ENCODE data around the gene SBSN. TPM values are rescaled to one million over a fixed set of nuclear protein-coding genes. Genes with fewer than 3 reads are reported as not detected.

Gene SBSN
- total RNA-seq, 1 donor from 2014 or later = 0.30 TPM

DNA sequence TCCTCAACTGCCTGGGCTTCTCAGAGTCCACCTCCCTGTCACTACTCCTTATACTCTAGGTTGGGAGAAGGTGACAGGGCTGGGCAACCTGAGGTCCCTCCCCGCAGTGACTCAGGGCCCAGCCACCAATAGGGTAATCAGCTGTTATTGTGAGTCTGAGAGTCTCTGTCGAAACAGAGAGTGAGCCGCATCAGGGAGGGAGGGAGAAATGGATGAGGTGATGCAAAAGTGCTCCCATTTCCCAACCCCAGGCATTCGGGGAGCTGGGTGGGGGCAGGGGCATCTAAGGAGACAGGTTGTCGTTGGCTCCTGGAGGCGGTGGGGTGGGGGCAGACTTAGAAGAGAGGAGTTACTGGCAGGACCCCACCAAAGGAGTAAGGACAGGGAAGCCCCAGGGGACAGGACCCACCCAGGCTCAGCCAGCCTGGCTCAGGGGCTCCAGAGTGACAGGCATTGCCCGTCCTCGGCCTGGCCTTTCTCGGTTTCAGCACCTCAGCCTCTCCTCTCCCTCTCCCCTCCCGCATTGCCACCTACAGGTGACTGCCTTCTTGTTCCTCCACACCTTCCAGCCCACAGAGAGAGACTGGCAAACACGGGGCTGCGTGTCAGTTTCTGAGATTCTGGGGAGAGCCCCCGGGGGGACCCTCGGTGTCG lies 14.4 kb downstream of the SBSN start, which contains the start of gene DMKN:
Gene DMKN, minus strand, starts transcription at position 22 of the 654 bp plus-strand sequence. CDS start 174 bp downstream, outside the sequence.
- Mint-ChIP-seq H3K4me3 (ENCODE audit: unreplicated experiment) (no peak within 1 kb of the TSS), H3K4me1 (ENCODE audit: low read depth) (peaks cover 27% of the 10 kb centered on the region), H3K27me3 (ENCODE audit: low read depth) (peaks cover 34% of the 10 kb centered on the region), H3K36me3 (ENCODE audit: low read depth) (no peaks in the 10 kb centered on the region), H3K9me3 (ENCODE audit: low read depth) (no peaks in the 10 kb centered on the region), H3K27ac (ENCODE audit: unreplicated experiment) (no peak within 1 kb of the TSS)
- DNase-seq (ENCODE audit: low spot score) = no peak
- TF ChIP-seq, protein P1, sequence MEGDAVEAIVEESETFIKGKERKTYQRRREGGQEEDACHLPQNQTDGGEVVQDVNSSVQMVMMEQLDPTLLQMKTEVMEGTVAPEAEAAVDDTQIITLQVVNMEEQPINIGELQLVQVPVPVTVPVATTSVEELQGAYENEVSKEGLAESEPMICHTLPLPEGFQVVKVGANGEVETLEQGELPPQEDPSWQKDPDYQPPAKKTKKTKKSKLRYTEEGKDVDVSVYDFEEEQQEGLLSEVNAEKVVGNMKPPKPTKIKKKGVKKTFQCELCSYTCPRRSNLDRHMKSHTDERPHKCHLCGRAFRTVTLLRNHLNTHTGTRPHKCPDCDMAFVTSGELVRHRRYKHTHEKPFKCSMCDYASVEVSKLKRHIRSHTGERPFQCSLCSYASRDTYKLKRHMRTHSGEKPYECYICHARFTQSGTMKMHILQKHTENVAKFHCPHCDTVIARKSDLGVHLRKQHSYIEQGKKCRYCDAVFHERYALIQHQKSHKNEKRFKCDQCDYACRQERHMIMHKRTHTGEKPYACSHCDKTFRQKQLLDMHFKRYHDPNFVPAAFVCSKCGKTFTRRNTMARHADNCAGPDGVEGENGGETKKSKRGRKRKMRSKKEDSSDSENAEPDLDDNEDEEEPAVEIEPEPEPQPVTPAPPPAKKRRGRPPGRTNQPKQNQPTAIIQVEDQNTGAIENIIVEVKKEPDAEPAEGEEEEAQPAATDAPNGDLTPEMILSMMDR (IDR thresholded peaks at IDR 0.05) = no peak

DNA sequence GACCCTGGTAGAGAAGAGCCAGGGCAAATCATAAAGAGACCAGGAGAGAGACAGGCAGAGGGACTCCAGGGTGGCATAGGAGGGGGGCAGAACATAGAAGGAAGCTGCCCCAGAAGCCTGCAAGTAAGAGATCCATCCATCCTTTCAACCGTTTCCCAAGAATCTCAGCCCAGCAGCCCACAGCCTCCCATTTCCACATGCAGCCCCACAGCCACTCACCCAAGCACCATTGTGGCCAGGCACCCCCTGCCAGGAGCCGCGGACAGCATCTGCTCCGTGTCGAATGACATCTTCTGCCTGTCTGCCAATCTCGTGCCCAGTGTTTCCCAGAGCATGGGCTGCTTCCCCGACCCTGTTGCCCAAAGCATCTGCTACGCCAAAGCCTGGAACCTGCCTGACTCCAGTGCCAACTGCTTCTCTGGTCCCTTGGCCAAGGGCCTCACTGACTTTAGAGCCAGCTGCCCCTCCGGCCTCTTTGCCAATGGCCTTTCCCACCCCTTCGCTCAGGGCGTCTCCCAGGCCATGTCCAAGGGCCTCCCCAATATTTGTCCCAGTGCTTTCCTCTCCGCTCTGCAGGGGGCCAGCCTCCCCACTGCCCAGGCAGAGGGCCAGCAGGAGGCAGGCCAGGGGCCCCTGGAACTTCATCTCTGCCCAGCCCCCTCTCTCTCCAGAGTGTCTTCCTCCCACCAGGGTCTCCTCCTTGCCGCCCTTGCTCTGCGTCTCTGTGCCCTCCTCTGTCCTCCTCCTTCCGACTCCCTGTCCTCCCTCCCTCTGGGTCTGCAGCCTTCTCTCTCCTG lies 15.1 kb downstream of the SBSN start:
- Mint-ChIP-seq H3K4me1 (ENCODE audit: low read depth) (peaks cover 20% of the 10 kb centered on the region), H3K4me3 (ENCODE audit: unreplicated experiment) (no peak overlapping the region), H3K27me3 (ENCODE audit: low read depth) (peaks cover 41% of the 10 kb centered on the region), H3K27ac (ENCODE audit: unreplicated experiment) (no peak overlapping the region), H3K36me3 (ENCODE audit: low read depth) (no peaks in the 10 kb centered on the region), H3K9me3 (ENCODE audit: low read depth) (no peaks in the 10 kb centered on the region)
- no peak for DNase-seq (ENCODE audit: low spot score)
- TF ChIP-seq, protein P1 (IDR thresholded peaks at IDR 0.05) = no peak

DNA sequence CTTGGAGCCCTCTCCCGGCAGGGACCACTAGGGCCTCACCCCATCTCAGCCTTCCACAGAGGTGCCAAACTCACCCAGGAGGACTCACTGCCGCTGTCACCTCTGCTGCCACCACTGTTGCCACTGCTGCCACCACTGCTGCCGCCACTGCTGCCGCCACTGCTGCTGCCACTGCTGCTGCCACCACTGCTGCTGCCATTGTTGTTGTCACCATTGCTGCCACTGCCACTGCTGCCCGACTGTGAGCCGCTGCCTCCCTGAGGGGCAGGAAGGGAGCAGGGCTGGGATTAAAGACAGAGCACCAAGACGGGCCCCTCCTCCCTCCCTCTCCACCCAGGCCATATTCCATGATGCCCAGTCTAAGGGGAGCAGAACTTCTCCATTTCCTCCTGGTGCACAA lies 16.8 kb downstream of the SBSN start:
- H3K4me1 Mint-ChIP-seq (ENCODE audit: low read depth) = peaks cover 17% of the 10 kb centered on the region
- H3K27ac Mint-ChIP-seq (ENCODE audit: unreplicated experiment) = no peak overlapping the region
- TF ChIP-seq, protein P1 (IDR thresholded peaks at IDR 0.05) = no peak
- no peak overlapping the region for H3K4me3 Mint-ChIP-seq (ENCODE audit: unreplicated experiment)
- H3K36me3 Mint-ChIP-seq (ENCODE audit: low read depth) = no peaks in the 10 kb centered on the region
- no peak for DNase-seq (ENCODE audit: low spot score)
- H3K27me3 Mint-ChIP-seq (ENCODE audit: low read depth) = peaks cover 55% of the 10 kb centered on the region
- H3K9me3 Mint-ChIP-seq (ENCODE audit: low read depth) = no peaks in the 10 kb centered on the region

DNA sequence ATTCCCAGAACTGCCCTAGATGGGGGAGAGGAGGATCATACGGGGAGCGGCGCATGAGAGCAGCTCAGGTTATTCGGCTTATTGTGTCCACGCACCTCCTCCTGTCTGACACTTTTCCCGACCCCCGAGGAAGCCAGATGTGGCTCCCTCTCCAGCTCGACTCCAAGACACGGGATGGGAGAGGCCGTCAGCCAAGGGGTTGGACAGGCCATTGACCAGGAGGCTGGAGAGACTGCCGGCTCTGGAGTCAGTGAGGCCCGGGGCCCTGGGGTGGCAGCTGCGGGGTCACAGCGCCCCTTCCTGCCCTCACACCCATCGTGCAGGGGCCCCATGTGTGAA lies 17.5 kb downstream of the SBSN start:
- Mint-ChIP-seq H3K27ac (ENCODE audit: unreplicated experiment) (no peak overlapping the region), H3K4me1 (ENCODE audit: low read depth) (peaks cover 17% of the 10 kb centered on the region), H3K4me3 (ENCODE audit: unreplicated experiment) (no peak overlapping the region), H3K36me3 (ENCODE audit: low read depth) (no peaks in the 10 kb centered on the region), H3K27me3 (ENCODE audit: low read depth) (peaks cover 62% of the 10 kb centered on the region), H3K9me3 (ENCODE audit: low read depth) (no peaks in the 10 kb centered on the region)
- TF ChIP-seq, protein P1 (IDR thresholded peaks at IDR 0.05) = no peak
- no peak for DNase-seq (ENCODE audit: low spot score)

DNA sequence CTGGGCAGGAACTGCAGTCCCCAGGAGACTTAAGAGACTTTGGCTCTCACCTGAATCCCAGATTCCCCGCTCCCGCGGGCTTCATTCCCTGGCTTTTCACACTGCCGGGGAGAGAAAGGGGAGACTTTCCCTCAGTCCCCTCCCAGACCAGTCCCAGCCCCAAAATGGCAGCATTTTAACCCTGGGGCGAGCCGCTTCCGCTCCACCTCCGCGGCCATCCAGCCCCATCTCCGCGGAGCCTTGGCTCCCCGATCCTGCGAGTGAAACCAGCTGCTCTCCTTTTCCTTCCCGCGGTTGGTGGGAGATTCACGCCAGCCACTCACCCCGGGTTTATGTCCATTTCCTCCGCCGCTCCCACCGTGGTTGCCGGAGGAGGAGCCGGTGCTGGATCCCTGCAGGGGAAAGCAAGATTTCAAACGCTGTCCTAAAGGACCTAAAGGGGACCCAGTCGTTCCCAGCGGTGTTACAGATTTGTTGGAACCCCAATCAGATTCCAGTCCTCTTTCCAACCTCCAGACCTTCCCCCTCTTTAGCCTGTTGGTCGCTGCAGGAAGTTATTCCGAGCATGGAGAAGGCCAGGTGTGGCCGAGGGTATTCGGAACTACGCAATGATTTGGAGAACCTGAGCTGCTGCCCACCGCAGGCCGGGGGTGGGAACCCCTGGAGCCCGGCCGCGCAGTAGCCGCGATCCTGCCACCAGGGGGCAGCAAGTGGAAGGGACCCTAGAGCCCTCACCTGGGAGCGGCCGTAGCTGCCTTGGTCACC lies 18.1 kb downstream of the SBSN start:
- peaks cover 68% of the 10 kb centered on the region for H3K27me3 Mint-ChIP-seq (ENCODE audit: low read depth)
- TF ChIP-seq, protein P1 (IDR thresholded peaks at IDR 0.05) = peak; percentile 98
- H3K4me3 Mint-ChIP-seq (ENCODE audit: unreplicated experiment) = peak overlapping the region; percentile 65
- H3K4me1 Mint-ChIP-seq (ENCODE audit: low read depth) = peaks cover 17% of the 10 kb centered on the region
- H3K9me3 Mint-ChIP-seq (ENCODE audit: low read depth) = no peaks in the 10 kb centered on the region
- DNase-seq (ENCODE audit: low spot score) = no peak
- no peak overlapping the region for H3K27ac Mint-ChIP-seq (ENCODE audit: unreplicated experiment)
- H3K36me3 Mint-ChIP-seq (ENCODE audit: low read depth) = no peaks in the 10 kb centered on the region
